ENCODE results near the gene MAP1B. TPM values are rescaled to one million over a fixed set of nuclear protein-coding genes. Genes with fewer than 3 reads are reported as not detected.

Gene MAP1B
- polyA plus RNA-seq, 1 donor from 2014 or later = 234 TPM

DNA sequence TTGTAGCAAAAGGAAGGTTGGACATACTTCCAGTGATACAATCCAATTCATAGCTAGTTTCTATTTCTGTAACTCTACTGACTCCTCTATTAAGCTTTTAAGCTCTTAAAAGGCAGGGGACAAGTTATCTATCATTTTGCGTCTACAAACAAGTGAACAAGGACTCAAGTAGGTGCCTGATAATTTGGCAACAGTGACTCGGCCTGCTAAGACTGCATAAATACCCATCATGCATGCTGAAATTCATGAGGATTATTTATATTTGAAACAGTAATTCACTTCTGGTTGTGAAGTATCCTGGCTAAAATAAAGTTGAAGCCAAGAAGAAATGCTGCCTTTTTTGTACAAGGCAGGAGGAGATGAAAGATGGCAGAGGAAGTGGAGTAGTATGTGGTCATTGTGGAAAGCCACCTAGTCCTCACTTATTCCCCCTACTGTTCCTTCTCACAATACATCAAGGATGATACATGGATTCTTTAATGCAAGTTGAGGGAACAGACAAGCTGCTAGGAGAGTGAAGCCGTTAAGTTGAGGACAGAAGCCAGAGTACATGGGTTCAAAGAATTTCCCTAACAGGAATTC lies 138.8 kb downstream of the MAP1B start:
- no peaks in the 10 kb centered on the region for H3F3A ChIP-seq (ENCODE audit: insufficient read depth, low read length, poor library complexity, severe bottlenecking)
- no peaks in the 10 kb centered on the region for H4K20me1 ChIP-seq (ENCODE audit: insufficient read depth)
- no peak overlapping the region for H3K4me2 ChIP-seq (ENCODE audit: low read length)
- H3K27ac ChIP-seq (ENCODE audit: low read length) = no peak overlapping the region
- H3K36me3 ChIP-seq (ENCODE audit: insufficient read depth, low read length) = no peaks in the 10 kb centered on the region
- H3K27me3 ChIP-seq (ENCODE audit: insufficient read depth, low read depth, low read length) = no peaks in the 10 kb centered on the region
- no peaks in the 10 kb centered on the region for H3K9me2 ChIP-seq (ENCODE audit: insufficient read depth, low read length)
- H3K79me2 ChIP-seq (replicated peaks; ENCODE audit: insufficient read depth, low read length) = peaks cover 9% of the 10 kb centered on the region
- TF ChIP-seq TAF1 (IDR thresholded peaks at IDR 0.05; ENCODE audit: low read depth) (no peak), RAD21 (conservative IDR thresholded peaks at IDR 0.05) (no peak), MXI1 (conservative IDR thresholded peaks at IDR 0.05; ENCODE audit: poor library complexity, severe bottlenecking) (no peak), EP300 (conservative IDR thresholded peaks at IDR 0.05; ENCODE audit: poor library complexity, severe bottlenecking) (no peak), SMC3 (conservative IDR thresholded peaks at IDR 0.05; ENCODE audit: poor library complexity) (no peak), POLR2AphosphoS5 (IDR thresholded peaks at IDR 0.05) (no peak), EZH2 (IDR thresholded peaks at IDR 0.05; ENCODE audit: borderline replicate concordance, insufficient read depth, low read length, poor library complexity, severe bottlenecking) (no peak)
- TF ChIP-seq, protein P1, sequence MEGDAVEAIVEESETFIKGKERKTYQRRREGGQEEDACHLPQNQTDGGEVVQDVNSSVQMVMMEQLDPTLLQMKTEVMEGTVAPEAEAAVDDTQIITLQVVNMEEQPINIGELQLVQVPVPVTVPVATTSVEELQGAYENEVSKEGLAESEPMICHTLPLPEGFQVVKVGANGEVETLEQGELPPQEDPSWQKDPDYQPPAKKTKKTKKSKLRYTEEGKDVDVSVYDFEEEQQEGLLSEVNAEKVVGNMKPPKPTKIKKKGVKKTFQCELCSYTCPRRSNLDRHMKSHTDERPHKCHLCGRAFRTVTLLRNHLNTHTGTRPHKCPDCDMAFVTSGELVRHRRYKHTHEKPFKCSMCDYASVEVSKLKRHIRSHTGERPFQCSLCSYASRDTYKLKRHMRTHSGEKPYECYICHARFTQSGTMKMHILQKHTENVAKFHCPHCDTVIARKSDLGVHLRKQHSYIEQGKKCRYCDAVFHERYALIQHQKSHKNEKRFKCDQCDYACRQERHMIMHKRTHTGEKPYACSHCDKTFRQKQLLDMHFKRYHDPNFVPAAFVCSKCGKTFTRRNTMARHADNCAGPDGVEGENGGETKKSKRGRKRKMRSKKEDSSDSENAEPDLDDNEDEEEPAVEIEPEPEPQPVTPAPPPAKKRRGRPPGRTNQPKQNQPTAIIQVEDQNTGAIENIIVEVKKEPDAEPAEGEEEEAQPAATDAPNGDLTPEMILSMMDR (IDR thresholded peaks at IDR 0.05; ENCODE audit: poor library complexity, severe bottlenecking) = no peak
- TF ChIP-seq, protein P2, sequence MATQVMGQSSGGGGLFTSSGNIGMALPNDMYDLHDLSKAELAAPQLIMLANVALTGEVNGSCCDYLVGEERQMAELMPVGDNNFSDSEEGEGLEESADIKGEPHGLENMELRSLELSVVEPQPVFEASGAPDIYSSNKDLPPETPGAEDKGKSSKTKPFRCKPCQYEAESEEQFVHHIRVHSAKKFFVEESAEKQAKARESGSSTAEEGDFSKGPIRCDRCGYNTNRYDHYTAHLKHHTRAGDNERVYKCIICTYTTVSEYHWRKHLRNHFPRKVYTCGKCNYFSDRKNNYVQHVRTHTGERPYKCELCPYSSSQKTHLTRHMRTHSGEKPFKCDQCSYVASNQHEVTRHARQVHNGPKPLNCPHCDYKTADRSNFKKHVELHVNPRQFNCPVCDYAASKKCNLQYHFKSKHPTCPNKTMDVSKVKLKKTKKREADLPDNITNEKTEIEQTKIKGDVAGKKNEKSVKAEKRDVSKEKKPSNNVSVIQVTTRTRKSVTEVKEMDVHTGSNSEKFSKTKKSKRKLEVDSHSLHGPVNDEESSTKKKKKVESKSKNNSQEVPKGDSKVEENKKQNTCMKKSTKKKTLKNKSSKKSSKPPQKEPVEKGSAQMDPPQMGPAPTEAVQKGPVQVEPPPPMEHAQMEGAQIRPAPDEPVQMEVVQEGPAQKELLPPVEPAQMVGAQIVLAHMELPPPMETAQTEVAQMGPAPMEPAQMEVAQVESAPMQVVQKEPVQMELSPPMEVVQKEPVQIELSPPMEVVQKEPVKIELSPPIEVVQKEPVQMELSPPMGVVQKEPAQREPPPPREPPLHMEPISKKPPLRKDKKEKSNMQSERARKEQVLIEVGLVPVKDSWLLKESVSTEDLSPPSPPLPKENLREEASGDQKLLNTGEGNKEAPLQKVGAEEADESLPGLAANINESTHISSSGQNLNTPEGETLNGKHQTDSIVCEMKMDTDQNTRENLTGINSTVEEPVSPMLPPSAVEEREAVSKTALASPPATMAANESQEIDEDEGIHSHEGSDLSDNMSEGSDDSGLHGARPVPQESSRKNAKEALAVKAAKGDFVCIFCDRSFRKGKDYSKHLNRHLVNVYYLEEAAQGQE (IDR thresholded peaks at IDR 0.05; ENCODE audit: borderline replicate concordance) = no peak
- no peaks in the 10 kb centered on the region for H3K9me3 ChIP-seq (ENCODE audit: low read length)
- no peak overlapping the region for H2AFZ ChIP-seq (ENCODE audit: low read depth, low read length)
- H3K4me3 ChIP-seq (ENCODE audit: low read length) = no peak overlapping the region
- H3K9ac ChIP-seq (ENCODE audit: low read length) = no peak overlapping the region

DNA sequence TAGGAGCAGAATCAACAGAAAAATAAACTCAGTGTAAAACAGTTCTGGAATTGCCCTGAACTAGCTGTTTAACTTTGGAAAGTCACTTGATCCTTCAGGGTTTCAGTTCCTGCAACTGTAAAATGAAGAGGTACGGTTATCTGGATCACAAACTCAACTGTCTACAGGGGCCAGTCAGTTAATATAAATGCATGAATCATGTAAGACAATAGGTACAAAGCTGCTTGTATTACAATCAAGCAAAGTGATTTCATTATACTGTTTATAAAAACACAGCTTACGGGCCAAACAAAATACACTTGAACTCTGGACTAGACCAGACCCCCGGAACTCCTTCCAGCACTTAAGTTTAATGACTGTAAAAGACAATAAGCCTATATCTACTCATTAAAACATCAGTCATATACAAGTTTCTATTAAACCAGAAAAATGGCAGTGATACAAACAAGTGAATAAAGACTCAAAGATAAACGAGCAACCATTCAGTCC lies 139.7 kb downstream of the MAP1B start:
- Histone ChIP-seq H3K27ac (ENCODE audit: low read length) (no peak overlapping the region), H4K20me1 (ENCODE audit: insufficient read depth) (no peaks in the 10 kb centered on the region), H3K79me2 (replicated peaks; ENCODE audit: insufficient read depth, low read length) (peaks cover 9% of the 10 kb centered on the region), H3K9ac (ENCODE audit: low read length) (no peak overlapping the region), H3K27me3 (ENCODE audit: insufficient read depth, low read depth, low read length) (no peaks in the 10 kb centered on the region), H3F3A (ENCODE audit: insufficient read depth, low read length, poor library complexity, severe bottlenecking) (no peaks in the 10 kb centered on the region), H3K9me3 (ENCODE audit: low read length) (no peaks in the 10 kb centered on the region), H2AFZ (ENCODE audit: low read depth, low read length) (no peak overlapping the region), H3K4me2 (ENCODE audit: low read length) (no peak overlapping the region), H3K4me3 (ENCODE audit: low read length) (no peak overlapping the region), H3K9me2 (ENCODE audit: insufficient read depth, low read length) (no peaks in the 10 kb centered on the region), H3K36me3 (ENCODE audit: insufficient read depth, low read length) (no peaks in the 10 kb centered on the region)
- TF ChIP-seq, protein P1 (IDR thresholded peaks at IDR 0.05; ENCODE audit: poor library complexity, severe bottlenecking) = no peak
